Neural cell (in vitro differentiated cells): ENCODE measurements around the gene ACYP2. TPM values are rescaled to one million over a fixed set of nuclear protein-coding genes. Genes with fewer than 3 reads are reported as not detected.

Experiments used
- H2AFZ ChIP-seq: fragments of 200-600, 300-800 bp; sonication (generic), shearing (Covaris generic); 2 replicates; pipeline ENCODE4 v1.6.0; 2014; ENCODE audit warnings: low read depth, mild to moderate bottlenecking, antibody characterized with exemption, low read length, moderate library complexity
- H3F3A ChIP-seq: fragments of 200-600 bp; shearing (Covaris generic); 2 replicates; pipeline ENCODE4 v1.6.1; 2016; ENCODE audit warnings: mild to moderate bottlenecking, moderate library complexity, mixed read lengths, antibody characterized with exemption, low read length; ENCODE audit not compliant: insufficient read depth, poor library complexity, severe bottlenecking
- H3K27ac ChIP-seq: fragments of 200-600, 300-800 bp; sonication (generic), shearing (Covaris generic); 2 replicates; pipeline ENCODE4 v1.5.1; 2014; ENCODE audit warnings: mild to moderate bottlenecking, low read length, moderate library complexity
- H3K27me3 ChIP-seq: fragments of 300-800, 200-600 bp; sonication (generic), shearing (Covaris generic); 2 replicates; pipeline ENCODE4 v1.6.0; 2014; ENCODE audit warnings: mild to moderate bottlenecking, low read depth, low read length, moderate library complexity; ENCODE audit not compliant: insufficient read depth
- H3K36me3 ChIP-seq: fragments of 300-800, 200-600 bp; sonication (generic), shearing (Covaris generic); 2 replicates; pipeline ENCODE4 v1.5.1; 2014; ENCODE audit warnings: mild to moderate bottlenecking, antibody characterized with exemption, low read length, moderate library complexity; ENCODE audit not compliant: insufficient read depth
- H3K4me2 ChIP-seq: fragments of 300-800, 200-600 bp; sonication (generic), shearing (Covaris generic); 2 replicates; pipeline ENCODE4 v1.6.0; 2014; ENCODE audit warnings: mild to moderate bottlenecking, low read length
- H3K4me3 ChIP-seq: fragments of 300-800, 200-600 bp; sonication (generic), shearing (Covaris generic); 2 replicates; pipeline ENCODE4 v1.5.1; 2014; ENCODE audit warnings: mild to moderate bottlenecking, low read length, moderate library complexity
- H3K79me2 ChIP-seq: fragments of 200-600 bp; shearing (Covaris generic); replicated peaks from 2 replicates; pipeline ENCODE4 v1.6.0; 2014; ENCODE audit warnings: mild to moderate bottlenecking, low read length, moderate library complexity; ENCODE audit not compliant: insufficient read depth
- H3K9ac ChIP-seq: fragments of 300-800, 200-600 bp; sonication (generic), shearing (Covaris generic); 2 replicates; pipeline ENCODE4 v1.6.1; 2016; ENCODE audit warnings: mild to moderate bottlenecking, low read length, mixed read lengths
- H3K9me2 ChIP-seq: fragments of 200-600 bp; shearing (Covaris generic); 2 replicates; pipeline ENCODE4 v1.6.1; 2016; ENCODE audit warnings: mild to moderate bottlenecking, low read length, mixed read lengths; ENCODE audit not compliant: insufficient read depth
- H3K9me3 ChIP-seq: fragments of 200-600, 300-800 bp; sonication (generic), shearing (Covaris generic); 2 replicates; pipeline ENCODE4 v1.6.1; 2016; ENCODE audit warnings: mild to moderate bottlenecking, mixed run types, low read length, moderate library complexity, mixed read lengths
- H4K20me1 ChIP-seq: fragments of 200-600 bp; shearing (Covaris generic); 2 replicates; pipeline ENCODE4 v1.6.1; 2016; ENCODE audit warnings: mild to moderate bottlenecking, mixed run types; ENCODE audit not compliant: insufficient read depth
- EP300 ChIP-seq: fragments of 450-650 bp; conservative IDR thresholded peaks from 2 replicates; pipeline ENCODE4 v1.6.1; 2014; ENCODE audit warnings: antibody characterized with exemption, mild to moderate bottlenecking, moderate library complexity; ENCODE audit not compliant: poor library complexity, severe bottlenecking
- EZH2 ChIP-seq: fragments of 200-600, 300-800 bp; shearing (Covaris generic), sonication (generic); IDR thresholded peaks from 2 replicates; pipeline ENCODE4 v1.6.1; 2014; ENCODE audit warnings: antibody characterized with exemption, low read length, borderline replicate concordance, mild to moderate bottlenecking; ENCODE audit not compliant: insufficient read depth, poor library complexity, severe bottlenecking
- MXI1 ChIP-seq: fragments of 450-650 bp; conservative IDR thresholded peaks from 2 replicates; pipeline ENCODE4 v1.6.1; 2014; ENCODE audit warnings: antibody characterized with exemption, mild to moderate bottlenecking; ENCODE audit not compliant: poor library complexity, severe bottlenecking
- POLR2AphosphoS5 ChIP-seq: IDR thresholded peaks from 2 replicates; pipeline ENCODE4 v1.6.1; 2012
- RAD21 ChIP-seq: fragments of 450-650 bp; conservative IDR thresholded peaks from 2 replicates; pipeline ENCODE4 v1.6.1; 2014; ENCODE audit warnings: antibody characterized with exemption, mild to moderate bottlenecking, moderate library complexity
- SMC3 ChIP-seq: fragments of 450-650 bp; conservative IDR thresholded peaks from 2 replicates; pipeline ENCODE4 v1.6.1; 2014; ENCODE audit warnings: antibody characterized with exemption, mild to moderate bottlenecking, moderate library complexity; ENCODE audit not compliant: poor library complexity
- TAF1 ChIP-seq: IDR thresholded peaks from 2 replicates; pipeline ENCODE4 v1.6.1; 2012; ENCODE audit warnings: low read depth
- polyA plus RNA-seq: library from polyadenylated mRNA; depleted of rRNA; stranded (reverse); fragments of >200 nt; gene quantifications from 2 replicates; pipeline ENCODE4 v1.2.3, GENCODE V29; 2014
- TF ChIP-seq, protein P1 (sequence below): IDR thresholded peaks from 2 replicates; pipeline ENCODE4 v1.6.1; 2012; ENCODE audit warnings: borderline replicate concordance
- TF ChIP-seq, protein P2 (sequence below): fragments of 450-650 bp; IDR thresholded peaks from 2 replicates; pipeline ENCODE4 v1.5.1; 2014; ENCODE audit warnings: antibody characterized with exemption, mild to moderate bottlenecking, moderate library complexity; ENCODE audit not compliant: poor library complexity, severe bottlenecking

Gene ACYP2
- polyA plus RNA-seq, 1 donor from 2014 or later: 48.2 TPM

DNA sequence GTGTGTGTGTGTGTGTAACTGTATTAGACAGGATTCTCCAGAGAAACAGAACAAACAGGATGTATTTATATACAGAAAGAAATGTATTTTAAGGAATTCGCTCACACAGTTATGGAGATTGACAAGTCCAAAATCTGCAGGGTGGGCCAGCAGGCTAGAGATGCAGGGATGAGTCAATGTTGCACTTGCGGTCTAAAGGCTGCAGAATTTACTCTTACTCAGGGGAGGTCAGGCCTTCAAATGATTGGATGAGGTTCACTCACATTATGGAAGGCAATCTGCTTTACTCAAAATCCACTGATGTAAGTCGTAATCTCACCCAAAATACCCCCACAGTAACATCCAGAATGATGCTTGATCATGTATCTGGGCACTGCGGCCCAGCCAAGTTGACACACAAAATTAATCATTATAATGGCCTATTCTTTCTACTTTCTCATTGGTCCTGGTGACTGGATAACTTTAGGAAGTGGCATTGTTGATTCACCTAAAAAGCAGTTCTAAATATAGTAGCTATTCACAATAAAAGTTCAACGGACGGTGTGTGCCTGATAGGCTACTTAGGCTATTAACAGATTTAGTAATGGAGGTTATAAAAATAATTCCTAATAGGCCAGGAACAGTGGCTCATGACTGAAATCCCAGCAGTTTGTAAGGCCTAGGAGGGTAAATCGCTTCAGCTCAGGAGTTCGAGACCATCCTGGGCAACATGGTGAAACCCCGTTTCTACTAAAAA lies 40.6 kb upstream of the ACYP2 start:
- H3K9ac ChIP-seq: no peak overlapping the region
- no peaks in the 10 kb centered on the region for H3K27me3 ChIP-seq
- no peak overlapping the region for H2AFZ ChIP-seq
- no peaks in the 10 kb centered on the region for H3K79me2 ChIP-seq
- H3K9me3 ChIP-seq: no peaks in the 10 kb centered on the region
- H3K4me2 ChIP-seq: no peak overlapping the region
- H4K20me1 ChIP-seq: no peaks in the 10 kb centered on the region
- H3K27ac ChIP-seq: no peak overlapping the region
- TF ChIP-seq TAF1: no peak
- TF ChIP-seq, protein P1, sequence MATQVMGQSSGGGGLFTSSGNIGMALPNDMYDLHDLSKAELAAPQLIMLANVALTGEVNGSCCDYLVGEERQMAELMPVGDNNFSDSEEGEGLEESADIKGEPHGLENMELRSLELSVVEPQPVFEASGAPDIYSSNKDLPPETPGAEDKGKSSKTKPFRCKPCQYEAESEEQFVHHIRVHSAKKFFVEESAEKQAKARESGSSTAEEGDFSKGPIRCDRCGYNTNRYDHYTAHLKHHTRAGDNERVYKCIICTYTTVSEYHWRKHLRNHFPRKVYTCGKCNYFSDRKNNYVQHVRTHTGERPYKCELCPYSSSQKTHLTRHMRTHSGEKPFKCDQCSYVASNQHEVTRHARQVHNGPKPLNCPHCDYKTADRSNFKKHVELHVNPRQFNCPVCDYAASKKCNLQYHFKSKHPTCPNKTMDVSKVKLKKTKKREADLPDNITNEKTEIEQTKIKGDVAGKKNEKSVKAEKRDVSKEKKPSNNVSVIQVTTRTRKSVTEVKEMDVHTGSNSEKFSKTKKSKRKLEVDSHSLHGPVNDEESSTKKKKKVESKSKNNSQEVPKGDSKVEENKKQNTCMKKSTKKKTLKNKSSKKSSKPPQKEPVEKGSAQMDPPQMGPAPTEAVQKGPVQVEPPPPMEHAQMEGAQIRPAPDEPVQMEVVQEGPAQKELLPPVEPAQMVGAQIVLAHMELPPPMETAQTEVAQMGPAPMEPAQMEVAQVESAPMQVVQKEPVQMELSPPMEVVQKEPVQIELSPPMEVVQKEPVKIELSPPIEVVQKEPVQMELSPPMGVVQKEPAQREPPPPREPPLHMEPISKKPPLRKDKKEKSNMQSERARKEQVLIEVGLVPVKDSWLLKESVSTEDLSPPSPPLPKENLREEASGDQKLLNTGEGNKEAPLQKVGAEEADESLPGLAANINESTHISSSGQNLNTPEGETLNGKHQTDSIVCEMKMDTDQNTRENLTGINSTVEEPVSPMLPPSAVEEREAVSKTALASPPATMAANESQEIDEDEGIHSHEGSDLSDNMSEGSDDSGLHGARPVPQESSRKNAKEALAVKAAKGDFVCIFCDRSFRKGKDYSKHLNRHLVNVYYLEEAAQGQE: no peak
- no peak for TF ChIP-seq EP300
- TF ChIP-seq SMC3: no peak
- no peak for TF ChIP-seq MXI1
- TF ChIP-seq RAD21: no peak
- no peak overlapping the region for H3K4me3 ChIP-seq
- H3F3A ChIP-seq: no peaks in the 10 kb centered on the region
- H3K9me2 ChIP-seq: no peaks in the 10 kb centered on the region
- H3K36me3 ChIP-seq: no peaks in the 10 kb centered on the region

DNA sequence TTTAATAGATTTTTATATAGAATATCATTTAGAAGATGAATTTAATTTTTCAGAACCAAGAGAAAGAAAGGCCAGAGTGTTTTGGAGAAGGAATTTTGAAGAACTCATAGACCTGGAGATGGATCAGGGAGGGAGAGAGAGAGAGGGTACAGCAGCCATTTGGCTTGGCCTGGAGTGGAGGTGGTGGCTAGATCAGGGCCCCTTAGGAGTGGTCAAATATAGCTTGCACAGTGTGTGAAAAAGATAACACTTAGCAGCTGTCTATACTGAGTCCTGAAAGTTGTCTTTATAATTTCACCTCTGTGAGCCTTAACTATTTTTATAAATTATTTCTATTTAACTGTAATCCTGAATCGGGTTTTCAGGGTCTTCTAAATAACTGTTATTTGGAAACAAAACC lies 38.8 kb upstream of the ACYP2 start:
- no peaks in the 10 kb centered on the region for H3K79me2 ChIP-seq
- H3F3A ChIP-seq: no peaks in the 10 kb centered on the region
- H3K36me3 ChIP-seq: no peaks in the 10 kb centered on the region
- TF ChIP-seq EP300 (no peak), POLR2AphosphoS5 (no peak), RAD21 (no peak), TAF1 (no peak), SMC3 (no peak), EZH2 (no peak), MXI1 (no peak)
- TF ChIP-seq, protein P1: no peak
- TF ChIP-seq, protein P2, sequence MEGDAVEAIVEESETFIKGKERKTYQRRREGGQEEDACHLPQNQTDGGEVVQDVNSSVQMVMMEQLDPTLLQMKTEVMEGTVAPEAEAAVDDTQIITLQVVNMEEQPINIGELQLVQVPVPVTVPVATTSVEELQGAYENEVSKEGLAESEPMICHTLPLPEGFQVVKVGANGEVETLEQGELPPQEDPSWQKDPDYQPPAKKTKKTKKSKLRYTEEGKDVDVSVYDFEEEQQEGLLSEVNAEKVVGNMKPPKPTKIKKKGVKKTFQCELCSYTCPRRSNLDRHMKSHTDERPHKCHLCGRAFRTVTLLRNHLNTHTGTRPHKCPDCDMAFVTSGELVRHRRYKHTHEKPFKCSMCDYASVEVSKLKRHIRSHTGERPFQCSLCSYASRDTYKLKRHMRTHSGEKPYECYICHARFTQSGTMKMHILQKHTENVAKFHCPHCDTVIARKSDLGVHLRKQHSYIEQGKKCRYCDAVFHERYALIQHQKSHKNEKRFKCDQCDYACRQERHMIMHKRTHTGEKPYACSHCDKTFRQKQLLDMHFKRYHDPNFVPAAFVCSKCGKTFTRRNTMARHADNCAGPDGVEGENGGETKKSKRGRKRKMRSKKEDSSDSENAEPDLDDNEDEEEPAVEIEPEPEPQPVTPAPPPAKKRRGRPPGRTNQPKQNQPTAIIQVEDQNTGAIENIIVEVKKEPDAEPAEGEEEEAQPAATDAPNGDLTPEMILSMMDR: no peak
- no peak overlapping the region for H2AFZ ChIP-seq
- H3K9me2 ChIP-seq: no peaks in the 10 kb centered on the region
- H3K9me3 ChIP-seq: no peaks in the 10 kb centered on the region
- H3K27me3 ChIP-seq: no peaks in the 10 kb centered on the region
- H4K20me1 ChIP-seq: no peaks in the 10 kb centered on the region
- H3K4me3 ChIP-seq: no peak overlapping the region
- no peak overlapping the region for H3K4me2 ChIP-seq
- H3K27ac ChIP-seq: no peak overlapping the region
- H3K9ac ChIP-seq: no peak overlapping the region
